ENCODE measurements around the gene CRAMP1. TPM values are rescaled to one million over a fixed set of nuclear protein-coding genes. Genes with fewer than 3 reads are reported as not detected.
A peak's percentile ranks its signal among the peaks of the same experiment; 100 is the strongest.

Gene CRAMP1
- total RNA-seq, 1 experiment from 2014 or later, result 22.9 TPM

GRCh38 chr16:1677339-1677738, 65.2 kb downstream of the CRAMP1 start:
- H3K27me3 ChIP-seq (ENCODE audit: insufficient read depth, low read length), result no peaks in the 10 kb centered on the region
- H3K4me1 ChIP-seq (ENCODE audit: control insufficient read depth in 1 of 2, insufficient read depth in 2 of 2, low read length in 2 of 2), result peaks cover 8 to 38% of the 10 kb centered on the region in 2 experiments
- H4K20me1 ChIP-seq (ENCODE audit: insufficient read depth), result no peaks in the 10 kb centered on the region
- H3K4me3 ChIP-seq (replicated peaks in 1 of 2; ENCODE audit: low read depth in 1 of 2, low read length in 2 of 2), result peak overlapping the region; percentile 38 to 97
- H3K4me2 ChIP-seq (ENCODE audit: low read length), result peak overlapping the region; percentile 88
- no peaks in the 10 kb centered on the region for H3K9me3 ChIP-seq (ENCODE audit: control insufficient read depth in 1 of 2, insufficient read depth in 1 of 2, low read depth in 1 of 2, low read length in 2 of 2)
- intact Hi-C loops (cut with micrococcal nuclease), result no loop called here
- H3K9ac ChIP-seq (ENCODE audit: low read length), result peak overlapping the region; percentile 40
- BruUV-seq (replicated peaks), result no TSS peak
- POLR2A ChIA-PET, result interaction anchor here (0.8 to 1.2 kb wide), 7 partner anchors 11 to 258 kb away, joined by 3 to 7 read pairs (median 4); partner anchors contain the start of genes CRAMP1, IFT140 and MAPK8IP3
- no peak overlapping the region for H2AFZ ChIP-seq (ENCODE audit: low read depth, low read length, poor library complexity, severe bottlenecking)
- ATAC-seq (no peak), DNase-seq (ENCODE audit: low read depth, low spot score) (no peak)
- H3K27ac ChIP-seq (ENCODE audit: low read depth, low read length), result no peak overlapping the region
- CTCF ChIA-PET, result interaction anchor here (0.9 to 2.2 kb wide), 2 partner anchors 29 to 96 kb away, joined by 4 to 12 read pairs; partner anchors contain the start of genes EME2, MAPK8IP3 and MRPS34
- H3K79me2 ChIP-seq (ENCODE audit: insufficient read depth, low read length), result peaks cover 42% of the 10 kb centered on the region
- RAD21 ChIA-PET (ENCODE audit: low non-redundant PET in 1 of 2, low total read pairs in 2 of 2, uncharacterized antibody in 2 of 2, unreplicated experiment in 2 of 2), result no interaction called here
- H3K36me3 ChIP-seq (ENCODE audit: control insufficient read depth in 1 of 2, insufficient read depth in 2 of 2, low read length in 2 of 2), result peaks cover 7 to 32% of the 10 kb centered on the region in 2 experiments; a peak in 3 of 4 replicates
- TF ChIP-seq CEBPB (IDR thresholded peaks at IDR 0.05; ENCODE audit: low read depth) (no peak), EZH2phosphoT487 (IDR thresholded peaks at IDR 0.05; ENCODE audit: borderline replicate concordance) (no peak), EGR1 (IDR thresholded peaks at IDR 0.05; ENCODE audit: low read depth) (no peak), SRF (IDR thresholded peaks at IDR 0.05; ENCODE audit: low read depth) (no peak), ELF1 (IDR thresholded peaks at IDR 0.05; ENCODE audit: borderline replicate concordance, low read depth) (no peak), POLR2AphosphoS5 (IDR thresholded peaks at IDR 0.05; ENCODE audit: low read depth, low read length) (no peak), ZNF274 (IDR thresholded peaks at IDR 0.05; ENCODE audit: low read depth, low read length) (no peak), ZBTB33 (IDR thresholded peaks at IDR 0.05; ENCODE audit: extremely low read depth, insufficient replicate concordance, low read length) (no peak), SP1 (IDR thresholded peaks at IDR 0.05; ENCODE audit: low read depth) (no peak), YY1 (IDR thresholded peaks at IDR 0.05; ENCODE audit: extremely low read depth, insufficient replicate concordance, low read depth, low read length) (no peak), JUND (IDR thresholded peaks at IDR 0.05) (no peak), REST (IDR thresholded peaks at IDR 0.05; ENCODE audit: low read depth) (no peak), CBX3 (IDR thresholded peaks at IDR 0.05; ENCODE audit: low read depth) (no peak)
- no peaks in the 10 kb centered on the region for H3K9me2 ChIP-seq (ENCODE audit: insufficient read depth)
